H1 (cell line): ENCODE measurements around the gene THBS4. TPM values are rescaled to one million over a fixed set of nuclear protein-coding genes. Genes with fewer than 3 reads are reported as not detected.

Experiments used
- CTCF ChIA-PET: fragments of 300-600 bp; sonication (Branson Sonifier 250); formaldehyde crosslinking; loops from one replicate; lab custom pipeline; 2021; ENCODE audit not compliant: partially characterized antibody; lab: Charles Lee
- POLR2A ChIA-PET: fragments of 300-600 bp; sonication (Branson Sonifier 250); formaldehyde crosslinking; loops from one replicate; lab custom pipeline; 2021; ENCODE audit warnings: inconsistent platforms; ENCODE audit not compliant: partially characterized antibody; lab: Charles Lee
- DNase-seq, 2 experiments: peaks; one replicate each; pipeline versions ENCODE4 v3.0.0 to v3.0.0-alpha.2; 2010 to 2022; ENCODE audit warnings: low spot score in 2 of 2, low read depth in 1 of 2, mixed read lengths in 1 of 2
- FAIRE-seq: peaks from 2 replicates; lab custom pipeline; 2011; peaks lifted over from hg19 to GRCh38; lab: Jason Lieb, UNC
- H2AFZ ChIP-seq: 2 replicates; pipeline ENCODE4 v1.8.1; 2012; ENCODE audit warnings: low read length, inconsistent platforms
- H2AK5ac ChIP-seq: 2 replicates; pipeline ENCODE4 v1.6.1; 2013; ENCODE audit warnings: low read depth, low read length
- H2BK120ac ChIP-seq: replicated peaks from 2 replicates; pipeline ENCODE3; 2013; ENCODE audit warnings: low read depth, low read length, inconsistent platforms
- H2BK12ac ChIP-seq: 2 replicates; pipeline ENCODE4 v1.6.1; 2013; ENCODE audit warnings: low read depth, low read length
- H2BK15ac ChIP-seq: 2 replicates; pipeline ENCODE4 v1.6.1; 2013; ENCODE audit warnings: low read length
- H2BK20ac ChIP-seq: 2 replicates; pipeline ENCODE4 v1.6.1; 2013; ENCODE audit warnings: low read length
- H2BK5ac ChIP-seq: 2 replicates; pipeline ENCODE4 v1.6.1; 2013; ENCODE audit warnings: low read depth, low read length
- H3K14ac ChIP-seq: 2 replicates; pipeline ENCODE4 v1.6.1; 2013; ENCODE audit warnings: inconsistent platforms; ENCODE audit not compliant: insufficient read length
- H3K18ac ChIP-seq: 2 replicates; pipeline ENCODE4 v1.6.1; 2013; ENCODE audit warnings: low read length; ENCODE audit errors: extremely low read depth
- H3K23ac ChIP-seq: 2 replicates; pipeline ENCODE4 v1.6.1; 2013; ENCODE audit warnings: inconsistent platforms; ENCODE audit not compliant: insufficient read length
- H3K23me2 ChIP-seq: 2 replicates; pipeline ENCODE4 v1.6.1; 2013; ENCODE audit warnings: low read depth, low read length
- H3K27ac ChIP-seq: 2 replicates; pipeline ENCODE4 v1.6.1; 2011; ENCODE audit warnings: low read depth, low read length, inconsistent platforms
- H3K27me3 ChIP-seq, 4 experiments: replicated peaks in 1 of 4; 1 replicate in 1 of 4; 2 replicates in 3 of 4; pipeline versions ENCODE4 v1.6.1 to v1.8.1; 2011 to 2013; ENCODE audit warnings: low read length in 3 of 4, mild to moderate bottlenecking in 3 of 4, inconsistent platforms in 2 of 4, mixed read lengths in 2 of 4, moderate library complexity in 1 of 4; ENCODE audit not compliant: control insufficient read depth in 3 of 4, insufficient read depth in 3 of 4; ENCODE audit errors: extremely low read depth in 1 of 4
- H3K36me3 ChIP-seq, 4 experiments: 2 replicates each; pipeline versions ENCODE4 v1.6.1 to v1.8.1; 2011 to 2013; ENCODE audit warnings: mild to moderate bottlenecking in 4 of 4, low read length in 3 of 4, moderate library complexity in 2 of 4, control low read depth in 1 of 4, inconsistent platforms in 1 of 4; ENCODE audit not compliant: insufficient read depth in 4 of 4, control insufficient read depth in 2 of 4
- H3K4ac ChIP-seq: replicated peaks from 2 replicates; pipeline ENCODE3; 2013; ENCODE audit warnings: low read length, low read depth, mixed read lengths, inconsistent platforms; ENCODE audit not compliant: insufficient read length
- H3K4me1 ChIP-seq, 4 experiments: replicated peaks in 1 of 4; 1 replicate in 1 of 4; 2 replicates in 3 of 4; pipeline versions ENCODE4 v1.6.1 to v1.8.1; 2011 to 2013; ENCODE audit warnings: low read length in 3 of 4, inconsistent platforms in 2 of 4, mixed read lengths in 1 of 4; ENCODE audit not compliant: insufficient read depth in 4 of 4, control insufficient read depth in 3 of 4
- H3K4me2 ChIP-seq, 2 experiments: 2 replicates each; pipeline versions ENCODE4 v1.6.1 to v1.8.1; 2011 to 2013; ENCODE audit warnings: low read depth in 2 of 2, low read length in 2 of 2, control low read depth in 1 of 2, inconsistent platforms in 1 of 2, mild to moderate bottlenecking in 1 of 2; ENCODE audit not compliant: insufficient read depth in 1 of 2
- H3K4me3 ChIP-seq, 4 experiments: fragments of 200-600, 300-600 bp in 1 of 4; sonication (generic), shearing (Covaris generic), sonication (Bioruptor Twin) in 1 of 4; 2 replicates each; pipeline versions ENCODE4 v1.5.1 to v1.8.1; 2011 to 2016; ENCODE audit warnings: low read length in 4 of 4, low read depth in 3 of 4, control low read depth in 2 of 4, inconsistent platforms in 2 of 4, mild to moderate bottlenecking in 2 of 4, mixed read lengths in 1 of 4, moderate library complexity in 1 of 4; ENCODE audit not compliant: insufficient read depth in 2 of 4; ENCODE audit errors: extremely low read depth in 1 of 4
- H3K56ac ChIP-seq: replicated peaks from 2 replicates; pipeline ENCODE3; 2013; ENCODE audit warnings: low read depth, mild to moderate bottlenecking, mixed read lengths, low read length, inconsistent platforms; ENCODE audit not compliant: insufficient read length
- H3K79me1 ChIP-seq: 2 replicates; pipeline ENCODE4 v1.6.1; 2013; ENCODE audit warnings: low read depth, low read length, control low read depth
- H3K79me2 ChIP-seq, 2 experiments: 2 replicates each; pipeline versions ENCODE4 v1.6.1 to v1.8.1; 2012 to 2013; ENCODE audit warnings: low read length in 2 of 2, mild to moderate bottlenecking in 2 of 2, inconsistent platforms in 1 of 2; ENCODE audit not compliant: insufficient read depth in 2 of 2, control insufficient read depth in 1 of 2
- H3K9ac ChIP-seq, 4 experiments: replicated peaks in 1 of 4; 1 replicate in 1 of 4; 2 replicates in 3 of 4; pipeline versions ENCODE4 v1.6.1 to v1.8.1; 2011 to 2013; ENCODE audit warnings: low read depth in 3 of 4, low read length in 3 of 4, control low read depth in 2 of 4, mild to moderate bottlenecking in 2 of 4, moderate library complexity in 2 of 4, inconsistent platforms in 1 of 4; ENCODE audit errors: extremely low read depth in 1 of 4
- H3K9me3 ChIP-seq, 2 experiments: 2 replicates each; pipeline versions ENCODE4 v1.6.1 to v1.8.1; 2012 to 2013; ENCODE audit warnings: mild to moderate bottlenecking in 2 of 2, moderate library complexity in 2 of 2, control low read depth in 1 of 2, inconsistent platforms in 1 of 2, low read depth in 1 of 2, low read length in 1 of 2, mixed read lengths in 1 of 2; ENCODE audit not compliant: insufficient read depth in 2 of 2
- H4K20me1 ChIP-seq, 2 experiments: replicated peaks in 1 of 2; 2 replicates each; pipeline versions ENCODE3 to v1.8.1; 2011 to 2013; ENCODE audit warnings: inconsistent platforms in 2 of 2, low read length in 2 of 2, mild to moderate bottlenecking in 1 of 2; ENCODE audit not compliant: insufficient read depth in 2 of 2, control insufficient read depth in 1 of 2
- H4K5ac ChIP-seq: 2 replicates; pipeline ENCODE4 v1.6.1; 2013; ENCODE audit warnings: low read length, low read depth, mixed read lengths, inconsistent platforms; ENCODE audit not compliant: insufficient read length
- H4K8ac ChIP-seq: 2 replicates; pipeline ENCODE4 v1.8.0; 2013; ENCODE audit warnings: mild to moderate bottlenecking, moderate library complexity, low read length, inconsistent platforms; ENCODE audit not compliant: insufficient read depth; ENCODE audit errors: extremely low read depth
- H4K91ac ChIP-seq: replicated peaks from 2 replicates; pipeline ENCODE3; 2013; ENCODE audit warnings: low read length, mixed read lengths, inconsistent platforms; ENCODE audit not compliant: insufficient read length
- WGBS, 2 experiments: shearing (Covaris generic) in 1 of 2; methylation state at CpG; one replicate each; pipeline versions ENCODE4 v1.1.6 to v1.1.7; 2013 to 2015; ENCODE audit warnings: low lambda C conversion rate in 2 of 2, mixed read lengths in 2 of 2, inconsistent platforms in 1 of 2, low coverage in 1 of 2, missing lambda C conversion rate in 1 of 2; ENCODE audit not compliant: insufficient replicate concordance in 2 of 2, insufficient coverage in 1 of 2, insufficient read length in 1 of 2; ENCODE audit errors: extremely low coverage in 1 of 2, missing lambda C conversion rate in 1 of 2; 5-methylcytosine and 5-hydroxymethylcytosine counted together
- polyA plus RNA-seq, 7 experiments: library from polyadenylated mRNA; depleted of rRNA in 3 of 7; stranded (reverse) in 5 of 7; unstranded in 2 of 7; fragments of >200 nt in 5 of 7; fragments of 200-250 nt in 2 of 7; gene quantifications; 1 replicate in 5 of 7; 2 replicates in 1 of 7; 4 replicates in 1 of 7; pipeline versions ENCODE4 v1.2.1 to v1.2.3, GENCODE V29; 2011 to 2013; ENCODE audit warnings: missing spikeins in 2 of 7, mixed read lengths in 2 of 7
- total RNA-seq: library from RNA; stranded (reverse); fragmentation: NEBNext Ultra II Directional; extraction: Animal tissue kit (Norgen Biotek cat#: 25700); gene quantifications from 2 replicates; pipeline ENCODE4 v1.2.1, GENCODE V29; 2021

The THBS4 gene
- total and polyA plus RNA-seq, 2 of the 8 experiments (the other 6 are each of a cell fraction or from before 2014, with no cell fraction given): 12.8 to 25.4 TPM

DNA sequence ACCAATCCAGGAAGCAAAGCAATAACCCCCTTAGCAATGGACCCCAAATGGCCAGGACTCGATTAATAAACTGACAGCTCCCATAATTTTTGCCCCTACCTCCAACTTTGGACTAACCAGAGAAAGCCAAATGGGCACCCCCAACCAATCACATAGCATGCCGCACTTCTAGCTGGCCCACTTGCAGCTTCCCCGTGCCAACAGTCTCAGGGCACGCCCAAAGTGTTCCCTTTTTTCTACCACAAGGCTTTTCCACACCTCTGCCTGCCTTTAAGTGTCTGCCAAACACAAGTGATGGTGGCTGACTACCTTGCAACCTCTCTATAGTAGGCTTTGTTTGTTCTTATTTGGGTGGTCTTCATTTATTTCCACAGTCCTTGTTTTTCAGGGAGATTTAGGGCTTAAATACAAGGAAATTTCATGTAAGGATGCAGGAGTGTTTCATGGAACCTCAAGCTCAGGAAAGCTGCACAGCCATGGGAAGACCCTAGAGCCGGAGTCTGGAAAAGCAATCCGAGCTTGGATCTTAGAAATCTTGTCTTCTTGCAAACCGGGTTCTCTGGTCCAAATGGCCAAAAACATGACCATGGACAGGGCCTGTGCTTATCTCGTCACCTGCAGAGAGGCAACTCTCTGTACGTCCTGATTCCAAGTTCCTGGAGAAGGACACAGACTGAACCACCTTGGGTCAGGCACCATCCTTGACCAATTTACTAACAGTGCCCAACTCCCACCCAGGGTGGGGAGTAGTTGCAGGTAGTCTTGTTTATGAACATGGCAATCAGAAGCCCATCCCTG lies 89.2 kb downstream of the THBS4 start:
- Histone ChIP-seq H2BK15ac (no peak overlapping the region), H3K23ac (no peak overlapping the region), H3K4me1 (no peaks in the 10 kb centered on the region; a peak in 1 of 7 replicates), H3K79me1 (no peaks in the 10 kb centered on the region), H2BK12ac (no peak overlapping the region), H3K18ac (no peak overlapping the region), H3K9ac (no peak overlapping the region), H3K4ac (no peak overlapping the region), H3K23me2 (no peaks in the 10 kb centered on the region), H3K36me3 (no peaks in the 10 kb centered on the region; a peak in 1 of 8 replicates), H3K4me3 (no peak overlapping the region), H3K27ac (no peak overlapping the region), H3K14ac (no peak overlapping the region), H2BK5ac (no peak overlapping the region), H2AFZ (no peak overlapping the region), H4K20me1 (no peaks in the 10 kb centered on the region), H2BK120ac (no peak overlapping the region), H3K9me3 (peaks cover 2 to 5% of the 10 kb centered on the region in 2 experiments; a peak in 3 of 4 replicates), H3K4me2 (no peak overlapping the region), H3K56ac (no peak overlapping the region), H2AK5ac (no peak overlapping the region), H2BK20ac (no peak overlapping the region), H3K27me3 (peaks cover 0 to 2% (median 0%) of the 10 kb centered on the region in 4 experiments; a peak in 1 of 7 replicates), H4K8ac (no peak overlapping the region), H4K5ac (no peak overlapping the region), H3K79me2 (no peaks in the 10 kb centered on the region), H4K91ac (no peak overlapping the region)
- ChIA-PET CTCF (interaction anchor here (1.2 to 1.9 kb wide), 4 partner anchors 18 to 151 kb away, joined by 3 to 9 read pairs (median 4); no protein-coding TSS in a partner anchor), POLR2A (interaction anchor here (1.2 to 1.6 kb wide), 2 partner anchors 9 to 129 kb away, joined by 3 read pairs; no protein-coding TSS in a partner anchor)
- DNase-seq (no peak), FAIRE-seq (no peak)
- WGBS, 2 experiments: 95% methylated on average over 9 of the region's 9 CpGs; no CpG with 5 or more reads in 1 of the 2 experiments
